Activated CD4-positive, alpha-beta T cell treated with anti-CD3 and anti-CD28 coated beads, Interleukin-2, amount 10 ng/mL, durations not matched to agents 7 days and 5 days (primary cell): ENCODE data around the gene IBTK. TPM values are rescaled to one million over a fixed set of nuclear protein-coding genes. Genes with fewer than 3 reads are reported as not detected.
"Not testable (repeated sequence)": the region's sequence is repeated elsewhere in the genome, so short reads cannot be mapped to it uniquely, and the experiment has no call there.

Source experiments
- CTCF ChIA-PET: fragments of 350-600 bp; sonication (Branson Sonifier 250); formaldehyde crosslinking; loops from one replicate; lab custom pipeline; 2021; ENCODE audit warnings: antibody characterized with exemption; lab: Charles Lee
- POLR2A ChIA-PET: fragments of 350-600 bp; sonication (Branson Sonifier 250); formaldehyde crosslinking; loops from one replicate; lab custom pipeline; 2021; ENCODE audit warnings: antibody characterized with exemption; lab: Charles Lee
- DNase-seq: peaks from one replicate; pipeline ENCODE4 v3.0.0-alpha.2; 2020
- H3K27ac Mint-ChIP-seq: one replicate; pipeline ENCODE4 v1.8.0; 2021; ENCODE audit warnings: mild to moderate bottlenecking, moderate library complexity, mixed read lengths
- H3K27me3 Mint-ChIP-seq: one replicate; pipeline ENCODE4 v1.8.0; 2021; ENCODE audit warnings: mixed read lengths
- H3K36me3 Mint-ChIP-seq: one replicate; pipeline ENCODE4 v1.8.0; 2021; ENCODE audit warnings: low read depth, mixed read lengths
- H3K4me1 Mint-ChIP-seq: one replicate; pipeline ENCODE4 v1.8.0; 2021; ENCODE audit warnings: mixed read lengths
- H3K4me3 Mint-ChIP-seq: one replicate; pipeline ENCODE4 v1.8.0; 2021; ENCODE audit warnings: mild to moderate bottlenecking, moderate library complexity, mixed read lengths
- H3K9me3 Mint-ChIP-seq: one replicate; pipeline ENCODE4 v1.8.0; 2021; ENCODE audit warnings: mixed read lengths
- total RNA-seq, 2 experiments: library from RNA; stranded (reverse); gene quantifications; one replicate each; pipeline ENCODE4 v1.2.3, GENCODE V29; 2021

The IBTK gene
- total RNA-seq, 2 experiments from 2014 or later = 26.8 to 27.3 TPM

DNA sequence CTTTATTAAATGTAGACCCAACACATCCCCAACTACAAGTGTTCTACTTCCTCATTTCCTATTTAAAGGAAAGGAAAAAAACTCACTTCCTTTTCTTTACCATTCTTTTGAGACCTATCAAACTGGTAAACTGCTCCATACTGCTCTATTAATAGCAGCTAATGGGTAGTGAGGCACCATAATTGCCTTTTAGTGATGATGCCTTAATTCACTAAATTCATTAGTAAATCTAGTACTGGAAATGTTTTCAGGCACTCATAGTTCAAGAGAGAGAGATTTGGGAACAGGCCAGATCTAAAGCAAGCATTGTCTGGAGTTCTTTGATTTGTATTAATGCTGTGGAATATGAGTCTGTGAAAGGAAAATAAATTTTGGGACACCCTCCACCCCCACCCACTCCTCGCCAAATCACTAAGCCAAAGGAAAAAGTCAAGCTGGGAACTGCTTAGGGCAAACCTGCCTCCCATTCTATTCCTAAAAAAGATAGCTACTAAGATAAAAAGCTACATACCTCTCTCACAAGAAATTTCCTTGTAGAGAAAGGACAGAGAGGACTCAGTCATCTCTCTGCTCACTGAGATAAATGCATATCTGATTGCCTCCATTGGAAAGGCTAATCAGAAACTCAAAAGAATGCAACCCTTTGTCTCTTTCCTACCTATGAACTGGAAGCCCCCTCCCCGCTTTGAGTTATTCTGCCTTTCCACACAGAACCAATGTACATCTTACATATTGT is 13.6 kb upstream of the IBTK start:
- peaks cover 4% of the 10 kb centered on the region for H3K27me3 Mint-ChIP-seq
- H3K4me1 Mint-ChIP-seq = no peaks in the 10 kb centered on the region
- no peak overlapping the region for H3K4me3 Mint-ChIP-seq
- ChIA-PET POLR2A (no interaction called here), CTCF (interaction anchor here (1.5 to 2.5 kb wide), 2 partner anchors 9 to 804 kb away, joined by 3 to 7 read pairs; partner anchors contain the start of gene UBE3D)
- no peaks in the 10 kb centered on the region for H3K36me3 Mint-ChIP-seq
- no peaks in the 10 kb centered on the region for H3K9me3 Mint-ChIP-seq
- H3K27ac Mint-ChIP-seq = no peak overlapping the region
- DNase-seq = no peak

DNA sequence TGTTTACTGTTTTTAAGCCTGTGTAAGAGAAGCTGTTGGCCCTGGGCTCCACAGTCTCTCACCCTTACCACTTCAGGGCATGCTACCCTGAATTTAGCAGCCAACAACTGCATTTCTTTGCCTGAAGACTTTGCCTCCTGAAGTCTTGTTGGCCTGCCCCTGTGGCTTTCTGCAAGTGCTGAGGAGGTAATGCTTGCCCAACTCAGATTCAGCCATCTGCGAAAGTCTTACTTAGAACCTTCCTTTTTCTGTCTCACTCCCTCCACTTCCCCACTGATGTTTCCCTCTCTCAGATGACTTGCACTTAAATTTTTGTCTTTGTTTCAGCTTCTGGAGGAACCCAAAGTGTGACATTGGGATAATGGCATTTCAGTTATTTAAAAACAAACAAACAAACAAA is 11.8 kb upstream of the IBTK start:
- H3K9me3 Mint-ChIP-seq = no peaks in the 10 kb centered on the region
- H3K4me1 Mint-ChIP-seq = no peaks in the 10 kb centered on the region

DNA sequence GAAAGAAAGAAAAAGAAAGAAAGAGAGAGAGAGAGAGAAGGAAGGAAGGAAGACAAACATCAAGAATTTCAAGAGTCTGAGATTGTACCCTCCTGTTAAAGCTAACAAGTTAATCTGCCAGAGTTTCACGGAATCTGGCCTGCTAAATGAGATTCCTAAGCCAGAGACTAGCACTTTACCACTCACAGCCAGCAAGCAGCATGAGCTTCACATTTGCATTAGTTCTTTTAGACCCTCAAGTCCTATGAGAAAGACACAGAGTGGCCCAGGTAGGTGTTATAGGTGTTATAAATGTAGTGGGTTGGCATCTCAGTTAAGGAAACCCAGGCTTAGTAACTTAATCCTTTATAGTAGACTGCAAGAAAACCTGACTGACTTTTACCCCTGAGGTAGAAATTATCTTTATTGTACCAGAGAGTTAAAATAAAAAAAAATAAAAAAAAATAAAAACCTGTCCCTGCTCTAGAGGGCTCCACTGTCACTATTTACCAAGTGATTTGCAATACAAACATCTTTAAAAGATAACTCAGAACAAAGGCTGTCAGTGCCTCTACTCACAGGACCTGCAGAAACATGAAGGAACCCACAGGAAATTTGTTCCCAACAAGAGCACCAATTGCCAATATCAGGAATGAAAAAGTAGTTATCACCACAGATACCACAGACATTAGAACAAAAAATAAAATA is 9.7 kb upstream of the IBTK start:
- H3K4me3 Mint-ChIP-seq = no peak overlapping the region
- no peaks in the 10 kb centered on the region for H3K36me3 Mint-ChIP-seq
- POLR2A ChIA-PET = no interaction called here
- peaks cover 2% of the 10 kb centered on the region for H3K27me3 Mint-ChIP-seq
- DNase-seq = no peak
- H3K27ac Mint-ChIP-seq = no peak overlapping the region
- H3K4me1 Mint-ChIP-seq = no peaks in the 10 kb centered on the region
- H3K9me3 Mint-ChIP-seq = no peaks in the 10 kb centered on the region
- CTCF ChIA-PET = no interaction called here

More for the DNA sequence above, 11.8 kb upstream of the IBTK start:
- no peak for DNase-seq
- ChIA-PET CTCF (no interaction called here), POLR2A (no interaction called here)
- H3K27me3 Mint-ChIP-seq = peaks cover 4% of the 10 kb centered on the region
- H3K27ac Mint-ChIP-seq = no peak overlapping the region
- H3K36me3 Mint-ChIP-seq = no peaks in the 10 kb centered on the region
- H3K4me3 Mint-ChIP-seq = no peak overlapping the region

DNA sequence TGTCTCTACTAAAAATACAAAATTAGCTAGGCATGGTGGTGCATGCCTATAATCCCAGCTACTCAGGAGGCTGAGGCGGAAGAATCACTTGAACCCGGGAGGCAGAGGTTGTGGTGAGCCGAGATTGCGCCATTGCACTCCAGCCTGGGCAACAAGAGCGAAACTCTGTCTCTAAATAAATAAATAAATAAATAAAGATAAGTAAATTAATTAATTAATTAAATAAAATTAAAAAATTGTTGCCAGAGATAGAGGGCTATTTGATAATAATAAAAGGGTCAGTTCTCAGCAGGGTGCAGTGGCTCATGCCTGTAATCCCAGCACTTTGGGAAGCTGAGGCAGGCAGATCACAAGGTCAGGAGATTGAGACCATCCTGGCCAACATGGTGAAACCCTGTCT is 7.2 kb upstream of the IBTK start:
- CTCF ChIA-PET = interaction anchor here (0.6 kb wide), 1 partner anchor 90 kb away, joined by 3 read pairs; no protein-coding TSS in a partner anchor
- H3K9me3 Mint-ChIP-seq, H3K27ac Mint-ChIP-seq, H3K36me3 Mint-ChIP-seq, H3K27me3 Mint-ChIP-seq, H3K4me3 Mint-ChIP-seq, H3K4me1 Mint-ChIP-seq, POLR2A ChIA-PET, DNase-seq: not testable (repeated sequence)

DNA sequence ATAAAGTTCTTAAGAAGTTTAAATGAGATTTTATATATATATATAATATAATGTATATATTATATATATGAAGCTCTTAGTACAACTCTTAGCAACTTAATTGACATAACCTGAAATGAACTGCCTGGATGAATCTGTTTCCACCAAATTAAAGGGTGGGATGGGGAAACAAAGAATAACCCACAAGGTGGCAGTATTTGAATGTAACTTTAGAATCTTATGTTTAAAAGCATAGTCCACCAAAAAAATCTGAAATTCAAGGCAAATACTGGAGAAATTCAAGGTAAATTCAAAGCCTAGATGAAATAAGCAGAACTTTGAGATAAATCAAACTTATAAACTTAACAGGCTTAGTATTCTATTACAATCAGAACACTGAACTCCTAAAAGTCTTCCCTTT is 4.4 kb upstream of the IBTK start:
- Mint-ChIP-seq H3K4me1 (peaks cover 8% of the 10 kb centered on the region), H3K27me3 (peaks cover 2% of the 10 kb centered on the region), H3K4me3 (no peak overlapping the region), H3K9me3 (no peaks in the 10 kb centered on the region), H3K27ac (no peak overlapping the region), H3K36me3 (no peaks in the 10 kb centered on the region)
- ChIA-PET POLR2A (no interaction called here), CTCF (no interaction called here)
- DNase-seq = peak; percentile 24

DNA sequence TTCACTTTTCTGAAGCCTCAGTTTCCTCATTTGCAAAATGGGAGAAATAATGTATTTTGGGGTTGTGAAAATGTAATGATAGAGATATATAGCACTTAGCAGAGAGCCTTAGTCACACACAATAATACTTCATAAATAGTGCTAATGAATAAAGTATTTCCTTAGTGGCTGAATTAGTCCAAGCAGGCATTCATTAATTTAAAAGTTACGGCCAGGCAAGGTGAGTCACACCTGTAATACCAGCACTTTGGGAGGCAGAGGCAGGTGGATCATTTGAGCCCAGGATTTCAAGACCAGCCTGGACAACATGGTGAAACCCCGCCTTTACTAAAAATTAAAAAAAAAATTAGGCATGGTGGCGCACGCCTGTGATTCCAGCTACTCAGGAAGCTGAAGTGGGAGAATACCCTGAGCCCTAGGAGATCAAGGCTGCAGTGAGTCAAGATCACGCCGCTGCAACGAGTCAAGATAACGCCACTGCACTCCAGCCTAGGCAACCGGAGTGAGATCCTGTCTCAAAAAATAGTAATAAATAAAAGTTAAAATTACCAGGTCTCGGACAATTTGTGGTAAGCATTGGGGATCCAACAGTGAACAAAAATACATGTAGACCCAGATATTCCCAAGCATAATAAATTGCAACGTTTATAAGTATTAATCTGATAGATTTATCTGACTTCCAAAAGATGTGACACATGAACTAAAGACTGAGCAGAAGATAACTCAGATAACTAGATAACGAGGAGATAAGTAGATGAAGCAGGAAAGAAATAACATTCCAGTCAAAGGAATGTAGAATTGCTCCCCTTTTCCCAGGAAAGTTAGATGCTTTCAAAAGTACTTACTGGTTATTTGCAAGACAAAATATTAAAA is 2.1 kb upstream of the IBTK start:
- Mint-ChIP-seq H3K9me3 (no peaks in the 10 kb centered on the region), H3K27ac (no peak overlapping the region), H3K36me3 (peaks cover 9% of the 10 kb centered on the region), H3K4me1 (peaks cover 27% of the 10 kb centered on the region), H3K4me3 (no peak overlapping the region), H3K27me3 (no peaks in the 10 kb centered on the region)
- ChIA-PET CTCF (interaction anchor here (1.6 to 1.8 kb wide), 2 partner anchors 21 to 817 kb away, joined by 5 to 12 read pairs; partner anchors contain the start of genes DOP1A and UBE3D), POLR2A (no interaction called here)
- DNase-seq = no peak

DNA sequence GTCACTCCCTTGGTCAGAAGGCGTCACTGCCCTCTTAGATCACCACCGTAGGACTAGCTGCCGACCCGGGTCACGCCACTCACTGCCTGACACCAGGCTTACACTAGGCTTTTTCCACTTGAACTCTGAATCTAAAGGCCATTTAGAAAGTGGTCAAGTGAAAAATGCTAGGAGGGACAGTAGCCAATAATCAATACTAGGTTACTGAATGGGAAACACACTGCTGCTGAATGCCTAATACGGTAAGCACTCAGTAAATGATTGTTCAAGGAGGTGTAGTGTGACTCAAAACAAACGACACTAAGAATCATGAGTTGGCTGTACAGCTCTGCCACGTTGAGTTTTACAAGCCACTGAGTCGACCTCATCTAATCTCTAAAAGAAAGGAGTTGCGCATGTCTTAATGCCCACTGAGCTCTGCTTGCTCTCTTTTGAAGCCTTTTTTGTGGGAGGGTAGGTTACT is 760 bp upstream of the IBTK start:
- peak overlapping the region; percentile 95 for H3K4me3 Mint-ChIP-seq
- H3K4me1 Mint-ChIP-seq = peaks cover 36% of the 10 kb centered on the region
- no peaks in the 10 kb centered on the region for H3K9me3 Mint-ChIP-seq
- H3K27ac Mint-ChIP-seq = peak overlapping the region; percentile 92
- ChIA-PET POLR2A (interaction anchor here (1.0 to 1.4 kb wide), 2 partner anchors 17 to 20 kb away, joined by 3 to 4 read pairs; no protein-coding TSS in a partner anchor), CTCF (interaction anchor here (1.6 to 1.8 kb wide), 2 partner anchors 23 to 818 kb away, joined by 5 to 12 read pairs; partner anchors contain the start of genes DOP1A and UBE3D)
- H3K27me3 Mint-ChIP-seq = no peaks in the 10 kb centered on the region
- H3K36me3 Mint-ChIP-seq = peaks cover 16% of the 10 kb centered on the region
- no peak for DNase-seq

DNA sequence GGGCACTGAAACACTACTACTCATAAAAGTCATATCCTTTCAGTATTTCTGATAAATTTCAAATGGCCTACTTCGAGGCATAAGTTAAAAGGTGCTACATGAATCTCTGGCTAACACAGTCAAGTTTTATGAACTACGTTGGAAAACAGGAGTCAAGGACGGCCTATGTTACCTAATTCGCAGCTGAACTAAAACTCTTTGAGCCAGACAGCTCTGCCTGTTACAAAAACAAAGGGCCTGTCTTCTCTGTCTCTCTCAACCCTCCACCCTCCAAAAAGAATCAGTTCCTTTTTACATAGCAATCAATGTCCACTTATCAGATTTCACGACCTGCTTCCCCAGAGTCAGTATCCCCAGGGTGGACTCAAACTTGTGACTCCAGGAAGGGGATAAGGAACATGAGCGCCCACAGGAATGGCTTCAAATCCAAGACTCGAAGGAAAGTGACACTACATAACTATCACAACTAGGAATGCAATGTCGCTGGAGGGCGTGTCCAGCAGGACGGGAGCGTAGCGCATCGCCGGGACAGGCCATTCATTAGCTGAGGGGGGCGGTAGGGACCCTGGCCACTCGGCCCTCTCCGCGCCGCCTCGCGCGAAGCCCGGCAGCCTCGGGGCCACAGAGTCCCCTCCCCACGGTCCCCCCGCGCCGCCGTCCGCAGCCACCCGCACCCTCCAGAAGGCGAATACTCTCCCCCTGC is 591 bp downstream of the IBTK start:
- Mint-ChIP-seq H3K27me3 (no peaks in the 10 kb centered on the region), H3K4me1 (peaks cover 39% of the 10 kb centered on the region), H3K4me3 (peak overlapping the region; percentile 95), H3K9me3 (no peaks in the 10 kb centered on the region), H3K36me3 (peaks cover 22% of the 10 kb centered on the region), H3K27ac (peak overlapping the region; percentile 92)
- ChIA-PET POLR2A (no interaction called here), CTCF (interaction anchor here (0.6 to 1.4 kb wide), 3 partner anchors 728 to 821 kb away, joined by 3 to 5 read pairs (median 3); partner anchors contain the start of genes DOP1A and UBE3D)
- no peak for DNase-seq

DNA sequence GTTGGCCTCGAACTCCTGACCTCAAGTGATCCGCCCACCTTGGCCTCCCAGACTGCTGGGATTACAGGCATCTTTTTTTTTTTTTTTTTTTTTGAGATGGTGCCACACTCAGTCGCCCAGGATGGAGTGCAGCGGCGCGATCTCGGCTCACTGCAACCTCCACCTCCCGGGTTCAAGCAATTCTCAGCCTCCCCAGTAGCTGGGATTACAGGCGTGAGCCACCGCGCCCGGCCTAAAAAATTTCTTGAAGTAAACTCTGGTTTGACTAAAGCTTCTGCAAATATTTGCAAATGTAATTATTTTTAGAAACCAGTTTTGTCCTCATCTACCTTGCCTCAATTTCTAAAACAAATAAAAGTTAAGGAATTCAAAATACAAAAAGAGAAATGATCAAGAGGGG is 1.2 kb downstream of the IBTK start:
- H3K27ac Mint-ChIP-seq = peak overlapping the region; percentile 92
- ChIA-PET POLR2A (no interaction called here), CTCF (interaction anchor here (0.6 to 1.4 kb wide), 4 partner anchors 729 to 821 kb away, joined by 3 to 5 read pairs (median 3); partner anchors contain the start of genes DOP1A and UBE3D)
- peak overlapping the region; percentile 95 for H3K4me3 Mint-ChIP-seq
- H3K27me3 Mint-ChIP-seq = no peaks in the 10 kb centered on the region
- no peaks in the 10 kb centered on the region for H3K9me3 Mint-ChIP-seq
- peaks cover 42% of the 10 kb centered on the region for H3K4me1 Mint-ChIP-seq
- H3K36me3 Mint-ChIP-seq = peaks cover 22% of the 10 kb centered on the region
- DNase-seq = no peak

DNA sequence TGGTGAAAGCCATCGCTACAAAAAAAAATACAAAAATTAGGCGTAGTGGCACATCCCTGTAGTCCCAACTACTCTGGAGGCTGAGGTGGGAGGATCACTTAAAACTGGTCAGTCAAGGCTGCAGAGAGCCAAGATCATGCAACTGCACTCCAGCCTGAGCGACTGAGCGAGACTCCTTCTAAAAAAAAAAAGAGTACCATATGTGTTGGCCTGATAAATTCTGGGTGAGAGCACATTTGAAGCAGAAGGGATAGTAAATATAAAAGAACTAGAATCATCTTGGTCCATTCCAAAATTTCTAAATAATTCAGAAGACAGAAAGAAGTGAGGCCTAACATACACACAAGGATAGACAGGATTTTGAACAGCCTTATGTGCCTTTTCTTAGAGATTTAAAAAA is 2.2 kb downstream of the IBTK start:
- no peaks in the 10 kb centered on the region for H3K27me3 Mint-ChIP-seq
- H3K4me1 Mint-ChIP-seq = peaks cover 45% of the 10 kb centered on the region
- peaks cover 30% of the 10 kb centered on the region for H3K36me3 Mint-ChIP-seq
- H3K4me3 Mint-ChIP-seq = peak overlapping the region; percentile 63
- peak overlapping the region; percentile 82 for H3K27ac Mint-ChIP-seq
- POLR2A ChIA-PET = no interaction called here
- CTCF ChIA-PET = interaction anchor here (1.4 kb wide), 1 partner anchor 820 kb away, joined by 5 read pairs; the partner anchor contains the start of gene UBE3D
- no peak for DNase-seq
- H3K9me3 Mint-ChIP-seq = no peaks in the 10 kb centered on the region

DNA sequence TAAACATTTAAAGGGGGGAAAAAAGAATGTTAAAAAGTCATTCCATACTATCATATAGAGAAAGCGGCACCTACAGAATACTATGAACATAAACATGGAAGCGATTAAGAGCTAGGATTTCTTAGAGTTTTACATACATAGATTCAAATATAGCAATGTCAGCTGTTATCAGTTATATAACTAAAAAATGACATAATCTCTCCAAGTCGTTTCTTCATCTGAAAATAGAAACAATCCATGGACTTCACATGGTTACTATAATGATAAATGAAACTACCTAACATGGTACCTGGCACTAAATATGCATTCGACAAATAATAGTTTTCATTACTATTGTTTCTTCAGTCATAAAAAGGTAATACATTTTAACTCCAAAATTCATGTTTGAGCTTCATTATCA is 3.7 kb downstream of the IBTK start:
- Mint-ChIP-seq H3K36me3 (peaks cover 38% of the 10 kb centered on the region), H3K4me1 (peaks cover 45% of the 10 kb centered on the region), H3K9me3 (no peaks in the 10 kb centered on the region), H3K27ac (no peak overlapping the region), H3K27me3 (no peaks in the 10 kb centered on the region), H3K4me3 (no peak overlapping the region)
- DNase-seq = no peak
- ChIA-PET POLR2A (no interaction called here), CTCF (no interaction called here)

DNA sequence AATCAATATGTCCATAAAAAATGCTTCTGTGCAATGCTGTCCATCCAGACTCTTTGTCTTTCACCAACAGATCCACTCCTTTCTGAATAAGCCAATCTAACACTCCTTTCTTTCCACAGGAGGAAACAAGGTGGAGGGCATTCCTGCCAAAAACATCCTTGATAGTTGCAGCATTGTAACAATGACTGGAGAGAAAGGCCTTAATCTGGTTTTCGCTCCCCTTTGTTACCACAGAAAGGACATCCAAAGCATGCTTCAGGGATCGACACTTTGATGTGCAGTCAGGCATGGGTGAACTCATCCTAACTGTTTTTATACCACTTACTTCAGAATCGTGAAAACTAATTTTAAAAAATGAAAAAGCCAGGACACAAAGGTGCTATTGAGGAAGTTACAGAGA is 7.4 kb downstream of the IBTK start:
- Mint-ChIP-seq H3K4me3 (no peak overlapping the region), H3K4me1 (peaks cover 32% of the 10 kb centered on the region), H3K27ac (no peak overlapping the region), H3K36me3 (peaks cover 41% of the 10 kb centered on the region), H3K27me3 (no peaks in the 10 kb centered on the region), H3K9me3 (no peaks in the 10 kb centered on the region)
- ChIA-PET POLR2A (no interaction called here), CTCF (no interaction called here)
- no peak for DNase-seq
